HCEC 1CT (cell line): Measurements from ENCODE around the gene PIK3C2A.

ENCODE experiments used
- DNase-seq: peaks from one replicate; pipeline ENCODE4 v3.0.0-alpha.2; 2017

The PIK3C2A gene

GRCh38 chr11:17159441-17159840 is 48.3 kb downstream of the PIK3C2A start:
- DNase-seq, result no peak
